ENCODE results near the gene SLC26A6.

- TF ChIP-seq CTCF (IDR thresholded peaks at IDR 0.05; ENCODE audit: low read length) (no peak), EZH2 (IDR thresholded peaks at IDR 0.05; ENCODE audit: borderline replicate concordance, low read length) (no peak)
These were observed 40.7 kb downstream of the SLC26A6 start for GRCh38 chr3:48594417-48595049.

Measured in OCI-LY1 (cell line).